K562 (cell line): Measurements from ENCODE around the gene CREB5.

Experiments used
- ATF7 ChIP-seq: fragments of 450-650 bp; IDR thresholded peaks from 2 replicates; pipeline ENCODE4 v1.7.1; 2014; ENCODE audit warnings: mild to moderate bottlenecking, moderate library complexity
- CC2D1A ChIP-seq: fragments of 450-650 bp; IDR thresholded peaks from 2 replicates; pipeline ENCODE4 v1.6.1; 2017; ENCODE audit warnings: mild to moderate bottlenecking
- DNMT1 ChIP-seq: fragments of 450-650 bp; IDR thresholded peaks from 2 replicates; pipeline ENCODE4 v1.6.1; 2016; ENCODE audit warnings: antibody characterized with exemption, mild to moderate bottlenecking
- EZH2 ChIP-seq: IDR thresholded peaks from 2 replicates; pipeline ENCODE4 v1.6.1; 2012; ENCODE audit warnings: low read depth, mild to moderate bottlenecking, inconsistent platforms, low read length, borderline replicate concordance
- JUN ChIP-seq, 2 experiments: sonication (generic) in 1 of 2; formaldehyde crosslinking in 1 of 2; IDR thresholded peaks; 2 replicates each; pipeline versions ENCODE4 v1.6.1 to v1.8.0; 2012 to 2022; ENCODE audit warnings: borderline replicate concordance in 2 of 2, mild to moderate bottlenecking in 2 of 2, improper control_type of control experiment in 1 of 2, low read depth in 1 of 2, low read length in 1 of 2, missing genetic modification reagents in 1 of 2
- KLF10 ChIP-seq: fragments of 250-450 bp; sonication (Bioruptor Pico); IDR thresholded peaks from 2 replicates; pipeline ENCODE4 v1.6.1; 2021; ENCODE audit warnings: matching md5 sums
- MEF2A ChIP-seq: IDR thresholded peaks from 2 replicates; pipeline ENCODE4 v1.6.1; 2011; ENCODE audit warnings: low read depth, mild to moderate bottlenecking, low read length, moderate library complexity; ENCODE audit not compliant: control insufficient read depth
- MYC ChIP-seq, 2 experiments: fragments of 250-450 bp in 1 of 2; sonication (Bioruptor Pico) in 1 of 2; IDR thresholded peaks; 2 replicates each; pipeline versions ENCODE4 v1.5.1 to v1.6.1; 2012 to 2021; ENCODE audit warnings: low read depth in 2 of 2, borderline replicate concordance in 1 of 2, improper control_type of control experiment in 1 of 2, low read length in 1 of 2, mild to moderate bottlenecking in 1 of 2, moderate library complexity in 1 of 2
- NCOA6 ChIP-seq: fragments of 450-650 bp; IDR thresholded peaks from 2 replicates; pipeline ENCODE4 v1.6.1; 2017; ENCODE audit warnings: mild to moderate bottlenecking
- POLR2A ChIP-seq: fragments of 450-650 bp; conservative IDR thresholded peaks from 2 replicates; pipeline ENCODE4 v1.6.1; 2016
- TSC22D4 ChIP-seq: fragments of 450-650 bp; IDR thresholded peaks from 2 replicates; pipeline ENCODE4 v1.6.1; 2016; ENCODE audit warnings: missing genetic modification characterization, missing biosample characterization, control low read depth
- TF ChIP-seq, protein P1 (sequence below), 3 experiments: IDR thresholded peaks in 2 of 3; conservative IDR thresholded peaks in 1 of 3; 2 replicates each; pipeline ENCODE4 v1.5.1; 2011 to 2012; ENCODE audit warnings: low read length in 3 of 3, mild to moderate bottlenecking in 3 of 3, control low read depth in 2 of 3, improper control_type of control experiment in 1 of 3, inconsistent platforms in 1 of 3, low read depth in 1 of 3, mixed read lengths in 1 of 3, moderate library complexity in 1 of 3; ENCODE audit not compliant: insufficient read depth in 2 of 3

DNA sequence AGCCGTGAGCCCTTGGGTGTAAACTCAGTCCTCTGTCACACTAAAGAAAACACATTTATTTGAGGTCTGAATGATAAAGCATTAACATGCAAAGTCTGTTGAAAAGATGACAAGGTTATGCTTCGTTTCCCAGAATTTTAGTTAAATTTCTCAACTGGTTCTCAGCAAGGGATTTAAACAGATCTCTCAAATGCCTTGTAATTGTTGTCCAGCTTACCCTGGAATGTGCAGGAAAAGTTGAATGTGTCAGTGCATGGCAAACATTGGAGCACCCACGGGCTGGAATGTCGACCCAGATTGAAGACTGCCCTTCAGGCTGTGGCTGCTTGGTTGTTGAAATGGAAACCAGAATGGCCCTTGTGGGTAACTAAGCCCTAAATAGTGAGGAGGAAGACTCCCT is 354.0 kb downstream of the CREB5 start:
- TF ChIP-seq KLF10 (no peak), ATF7 (no peak), CC2D1A (no peak), POLR2A (no peak), EZH2 (no peak), TSC22D4 (tag) (no peak), NCOA6 (no peak), JUN (IDR thresholded peaks at IDR 0.05; ENCODE audit: borderline replicate concordance, low read depth, low read length) (no peak), JUN (CRISPR knock-in tag; IDR thresholded peaks at IDR 0.05; ENCODE audit: borderline replicate concordance) (no peak), MEF2A (no peak), MYC (IDR thresholded peaks at IDR 0.05; ENCODE audit: low read depth, low read length) (no peak), MYC (CRISPR knock-in tag; IDR thresholded peaks at IDR 0.05; ENCODE audit: borderline replicate concordance, low read depth) (no peak), DNMT1 (no peak)
- TF ChIP-seq, protein P1, sequence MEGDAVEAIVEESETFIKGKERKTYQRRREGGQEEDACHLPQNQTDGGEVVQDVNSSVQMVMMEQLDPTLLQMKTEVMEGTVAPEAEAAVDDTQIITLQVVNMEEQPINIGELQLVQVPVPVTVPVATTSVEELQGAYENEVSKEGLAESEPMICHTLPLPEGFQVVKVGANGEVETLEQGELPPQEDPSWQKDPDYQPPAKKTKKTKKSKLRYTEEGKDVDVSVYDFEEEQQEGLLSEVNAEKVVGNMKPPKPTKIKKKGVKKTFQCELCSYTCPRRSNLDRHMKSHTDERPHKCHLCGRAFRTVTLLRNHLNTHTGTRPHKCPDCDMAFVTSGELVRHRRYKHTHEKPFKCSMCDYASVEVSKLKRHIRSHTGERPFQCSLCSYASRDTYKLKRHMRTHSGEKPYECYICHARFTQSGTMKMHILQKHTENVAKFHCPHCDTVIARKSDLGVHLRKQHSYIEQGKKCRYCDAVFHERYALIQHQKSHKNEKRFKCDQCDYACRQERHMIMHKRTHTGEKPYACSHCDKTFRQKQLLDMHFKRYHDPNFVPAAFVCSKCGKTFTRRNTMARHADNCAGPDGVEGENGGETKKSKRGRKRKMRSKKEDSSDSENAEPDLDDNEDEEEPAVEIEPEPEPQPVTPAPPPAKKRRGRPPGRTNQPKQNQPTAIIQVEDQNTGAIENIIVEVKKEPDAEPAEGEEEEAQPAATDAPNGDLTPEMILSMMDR (IDR thresholded peaks at IDR 0.05 in 2 of 3, conservative IDR thresholded peaks at IDR 0.05 in 1 of 3; ENCODE audit: insufficient read depth in 2 of 3, low read depth in 1 of 3, low read length in 3 of 3) = no peak
